ENCODE measurements around the gene VDAC1. TPM values are rescaled to one million over a fixed set of nuclear protein-coding genes. Genes with fewer than 3 reads are reported as not detected.

The VDAC1 gene
- total and polyA plus RNA-seq, 2 donors (not counting 1 experiment from before 2014, with no cell fraction given), result 27.8 to 60.7 TPM

DNA sequence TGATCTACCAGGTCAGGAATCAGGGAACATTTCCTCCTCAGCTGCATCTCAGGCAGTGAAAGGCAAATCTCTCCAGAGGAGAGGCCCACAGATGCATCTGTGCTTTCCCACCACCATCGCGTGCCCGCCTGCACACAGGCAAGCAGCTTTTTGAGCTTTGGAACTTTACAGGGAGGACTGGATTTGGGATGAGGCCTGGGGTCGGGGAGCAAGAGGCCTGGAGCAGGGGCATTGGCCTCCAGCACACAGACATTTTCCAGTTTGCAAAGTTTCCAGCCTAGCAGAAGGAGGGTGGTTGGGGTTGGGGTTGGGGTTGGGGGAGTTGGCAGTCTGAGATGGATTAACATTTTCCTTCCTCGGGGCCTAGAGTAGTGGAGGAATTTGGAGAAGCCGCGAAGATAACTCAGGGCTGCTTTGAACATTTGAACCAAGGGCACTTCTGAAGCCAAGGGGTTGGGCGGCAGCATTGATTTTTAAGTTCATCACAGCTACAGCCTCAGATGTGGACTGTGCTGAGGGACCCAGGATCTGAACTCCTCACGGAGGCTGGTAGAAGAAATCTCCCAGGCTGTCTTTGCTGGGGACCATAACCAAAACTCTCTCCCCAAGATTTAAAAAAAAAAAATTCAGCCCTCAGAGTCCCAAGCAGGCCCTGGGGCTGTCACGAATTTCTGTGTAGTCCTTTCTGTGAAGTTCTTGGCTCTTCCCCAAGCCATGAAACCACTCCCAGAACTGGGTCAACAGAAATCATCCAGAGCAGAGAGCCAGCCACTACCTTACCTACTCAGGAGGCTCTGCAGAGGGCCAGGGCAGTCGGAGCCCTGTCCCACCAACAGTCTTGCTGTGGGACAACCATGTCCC, 61.9 kb downstream of the VDAC1 start:
- no peak overlapping the region for H3K4me3 ChIP-seq (ENCODE audit: control extremely low read depth in 1 of 5, extremely low read depth in 1 of 5, insufficient read depth in 1 of 5, low read depth in 2 of 5, low read length in 4 of 5)
- no peaks in the 10 kb centered on the region for H3K27me3 ChIP-seq (replicated peaks in 1 of 4; ENCODE audit: control extremely low read depth in 1 of 4, control insufficient read depth in 3 of 4, insufficient read depth in 4 of 4, low read length in 3 of 4)
- DNase-seq, result no peak
- intact Hi-C loops (cut with micrococcal nuclease), result no loop called here
- ChIA-PET POLR2A (no interaction called here), CTCF (interaction anchor here (1.1 to 5.1 kb wide), 12 partner anchors 8 to 832 kb away, joined by 3 to 87 read pairs (median 12); no protein-coding TSS in a partner anchor)
- peaks cover 48 to 64% of the 10 kb centered on the region in 2 donors for H3K4me1 ChIP-seq (ENCODE audit: control insufficient read depth in 2 of 2, insufficient read depth in 2 of 2, low read length in 2 of 2)
- TF ChIP-seq, protein P1, sequence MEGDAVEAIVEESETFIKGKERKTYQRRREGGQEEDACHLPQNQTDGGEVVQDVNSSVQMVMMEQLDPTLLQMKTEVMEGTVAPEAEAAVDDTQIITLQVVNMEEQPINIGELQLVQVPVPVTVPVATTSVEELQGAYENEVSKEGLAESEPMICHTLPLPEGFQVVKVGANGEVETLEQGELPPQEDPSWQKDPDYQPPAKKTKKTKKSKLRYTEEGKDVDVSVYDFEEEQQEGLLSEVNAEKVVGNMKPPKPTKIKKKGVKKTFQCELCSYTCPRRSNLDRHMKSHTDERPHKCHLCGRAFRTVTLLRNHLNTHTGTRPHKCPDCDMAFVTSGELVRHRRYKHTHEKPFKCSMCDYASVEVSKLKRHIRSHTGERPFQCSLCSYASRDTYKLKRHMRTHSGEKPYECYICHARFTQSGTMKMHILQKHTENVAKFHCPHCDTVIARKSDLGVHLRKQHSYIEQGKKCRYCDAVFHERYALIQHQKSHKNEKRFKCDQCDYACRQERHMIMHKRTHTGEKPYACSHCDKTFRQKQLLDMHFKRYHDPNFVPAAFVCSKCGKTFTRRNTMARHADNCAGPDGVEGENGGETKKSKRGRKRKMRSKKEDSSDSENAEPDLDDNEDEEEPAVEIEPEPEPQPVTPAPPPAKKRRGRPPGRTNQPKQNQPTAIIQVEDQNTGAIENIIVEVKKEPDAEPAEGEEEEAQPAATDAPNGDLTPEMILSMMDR (IDR thresholded peaks at IDR 0.05), result no peak
- no peak for TF ChIP-seq EZH2 (IDR thresholded peaks at IDR 0.05; ENCODE audit: borderline replicate concordance, insufficient read depth, low read depth, low read length, poor library complexity, severe bottlenecking)
- Mint-ChIP-seq H3K4me3 (no peak overlapping the region), H3K27me3 (no peaks in the 10 kb centered on the region), H3K27ac (no peak overlapping the region), H3K4me1 (peaks cover 52% of the 10 kb centered on the region), H3K9me3 (ENCODE audit: insufficient read depth) (no peaks in the 10 kb centered on the region)
- H4K20me1 ChIP-seq (ENCODE audit: control insufficient read depth, insufficient read depth, low read length, poor library complexity, severe bottlenecking), result no peaks in the 10 kb centered on the region
- H3K4me2 ChIP-seq (replicated peaks; ENCODE audit: low read depth, low read length, poor library complexity, severe bottlenecking), result no peak overlapping the region
- H3K36me3 ChIP-seq (replicated peaks in 1 of 2; ENCODE audit: control extremely low read depth in 1 of 2, control insufficient read depth in 1 of 2, extremely low read depth in 1 of 2, insufficient read depth in 2 of 2, low read length in 1 of 2), result no peaks in the 10 kb centered on the region
- H3K27ac ChIP-seq (ENCODE audit: low read length in 2 of 2), result no peak overlapping the region
- ATAC-seq (ENCODE audit: low read depth), result no peak
- no peak overlapping the region for H2AFZ ChIP-seq (ENCODE audit: insufficient read depth, low read depth, low read length, poor library complexity, severe bottlenecking)
- 93% methylated on average over 11 of the region's 11 CpGs for WGBS (ENCODE audit: insufficient coverage)
- no peak overlapping the region for H3K9ac ChIP-seq (ENCODE audit: low read length)
- H3K9me3 ChIP-seq (ENCODE audit: control extremely low read depth in 1 of 3, control insufficient read depth in 2 of 3, insufficient read depth in 1 of 3, low read length in 2 of 3), result peaks cover 0 to 6% (median 0%) of the 10 kb centered on the region in 3 donors
- H3K79me2 ChIP-seq (ENCODE audit: control insufficient read depth, insufficient read depth, low read length), result no peaks in the 10 kb centered on the region
